Pancreas (tissue), 10 donors: ENCODE measurements around the gene TTLL13. TPM values are rescaled to one million over a fixed set of nuclear protein-coding genes. Genes with fewer than 3 reads are reported as not detected.
"Not testable (repeated sequence)": the region's sequence is repeated elsewhere in the genome, so short reads cannot be mapped to it uniquely, and the experiment has no call there.

Experiments used
- ATAC-seq, 4 donors: fragments of 200-7000 bp; cut with Tn5 transposase; one replicate each; pipeline versions ENCODE4 v1.8.0 to v1.9.1; 2020; ENCODE audit warnings: mild to moderate bottlenecking in 4 of 4, moderate library complexity in 4 of 4
- DNase-seq, 6 donors: peaks; one replicate each; pipeline ENCODE4 v3.0.0-alpha.2; 2020
- FAIRE-seq: peaks from 2 replicates; lab custom pipeline; 2012; peaks lifted over from hg19 to GRCh38; lab: Jason Lieb, UNC
- H3K27ac ChIP-seq, 4 donors: fragments of 200-600 bp; sonication (generic); 1 replicate in 3 of 4; 2 replicates in 1 of 4; pipeline versions ENCODE4 v1.5.0 to v1.8.0; 2020
- H3K27me3 ChIP-seq, 4 donors: fragments of 200-600 bp; one replicate each; pipeline ENCODE4 v1.8.0; 2021
- H3K36me3 ChIP-seq, 3 donors: fragments of 200-600 bp; sonication (generic) in 1 of 3; one replicate each; pipeline versions ENCODE4 v1.5.0 to v1.8.0; 2020 to 2021
- H3K4me1 ChIP-seq, 3 donors: fragments of 200-600 bp; one replicate each; pipeline ENCODE4 v1.8.0; 2021
- H3K4me3 ChIP-seq, 4 donors: fragments of 200-600 bp; sonication (generic) in 2 of 4; one replicate each; pipeline versions ENCODE4 v1.5.0 to v1.8.0; 2020 to 2021
- H3K9me3 ChIP-seq, 4 donors: fragments of 200-600 bp; one replicate each; pipeline ENCODE4 v1.8.0; 2021
- CTCF ChIP-seq, 4 donors: fragments of 200-600 bp; sonication (generic) in 3 of 4; IDR thresholded peaks; one replicate each; pipeline versions ENCODE4 v1.5.0 to v1.8.0; 2021; ENCODE audit warnings: antibody characterized with exemption in 4 of 4
- WGBS, 2 donors: extraction: QIAGEN DNeasy Blood & Tissue Kit; methylation state at CpG; one replicate each; pipeline ENCODE4 v1.1.7; 2013; 5-methylcytosine and 5-hydroxymethylcytosine counted together
- intact Hi-C, 3 donors: fragments of 100-400 bp; cut with DNase I; formaldehyde crosslinking; loops; one replicate each; pipeline versions ENCODE4 v1.11.1 to v1.14.2; 2022
- polyA plus RNA-seq, 2 donors: library from polyadenylated mRNA; stranded (reverse); fragments of 200-250 nt; gene quantifications; one replicate each; pipeline ENCODE4 v1.2.3, GENCODE V29; 2013
- total RNA-seq, 6 donors: library from RNA; stranded (reverse); fragmentation: NEBNext Ultra II Directional in 4 of 6; extraction: Animal tissue kit (Norgen Biotek cat#: 25700) in 4 of 6; gene quantifications; one replicate each; pipeline versions ENCODE4 v1.2.1 to v1.2.4, GENCODE V29; 2021 to 2023
- donor health status: healthy with polysubstance abuse.
- donor health status: DM: no; HTN: no; CAD: no; lungs with moderate emphysema.
- donor health status: DM: no; HTN: no; CAD: no.
- donor health status: control.
- donor health status: control.
- donor health status: Bipolar disorder and iron deficiency.
- donor health status: DM: yes; HTN: yes; CAD: no.
- donor health status: DM: no; HTN: no; CAD: no.
- donor health status: DM: no; HTN: no; CAD: no.
- donor health status: DM: yes; HTN: yes; CAD: no.

TTLL13 gene
- total and polyA plus RNA-seq, 8 donors, result 0.19 to 2.4 (median 0.43) TPM; not detected in 2

GRCh38 chr15:90270502-90271150 lies 21.3 kb downstream of the TTLL13 start:
- Histone ChIP-seq H3K4me1 (peaks cover 10 to 23% (median 17%) of the 10 kb centered on the region in 3 donors), H3K4me3 (no peak overlapping the region), H3K9me3 (no peaks in the 10 kb centered on the region), H3K27me3 (no peaks in the 10 kb centered on the region), H3K36me3 (peaks cover 0 to 18% (median 11%) of the 10 kb centered on the region in 3 donors), H3K27ac (no peak overlapping the region)
- no peak for ATAC-seq
- no peak for FAIRE-seq
- no peak for DNase-seq
- 73 to 78% methylated on average over 10 of the region's 10 CpGs for WGBS, 2 donors
- no peak for TF ChIP-seq CTCF (IDR thresholded peaks at IDR 0.05)
- intact Hi-C loops, result no loop called here

- intact Hi-C loops, result no loop called here
- DNase-seq, result no peak
- WGBS, 2 donors, result 76 to 77% methylated on average over 7 of the region's 7 CpGs
- no peak for TF ChIP-seq CTCF (IDR thresholded peaks at IDR 0.05)
- no peak overlapping the region for H3K4me3 ChIP-seq
- H3K36me3 ChIP-seq, result peaks cover 0 to 18% (median 11%) of the 10 kb centered on the region in 3 donors
- no peak for ATAC-seq
- no peaks in the 10 kb centered on the region for H3K9me3 ChIP-seq
- no peaks in the 10 kb centered on the region for H3K27me3 ChIP-seq
- FAIRE-seq, result no peak
- no peak overlapping the region for H3K27ac ChIP-seq
- peaks cover 10 to 22% (median 15%) of the 10 kb centered on the region in 3 donors for H3K4me1 ChIP-seq
Observed at GRCh38 chr15:90271459-90272166, 22.3 kb downstream of the TTLL13 start.

GRCh38 chr15:90278467-90278866 lies 29.1 kb downstream of the TTLL13 start:
- ATAC-seq, H3K9me3 ChIP-seq, H3K4me1 ChIP-seq, H3K27ac ChIP-seq, intact Hi-C loops, H3K27me3 ChIP-seq, FAIRE-seq, H3K36me3 ChIP-seq, H3K4me3 ChIP-seq: not testable (repeated sequence)
- peak in 1 of 6 donors; percentile 6 for DNase-seq
- 95 to 99% methylated on average over 12 of the region's 12 CpGs for WGBS, 2 donors

DNA sequence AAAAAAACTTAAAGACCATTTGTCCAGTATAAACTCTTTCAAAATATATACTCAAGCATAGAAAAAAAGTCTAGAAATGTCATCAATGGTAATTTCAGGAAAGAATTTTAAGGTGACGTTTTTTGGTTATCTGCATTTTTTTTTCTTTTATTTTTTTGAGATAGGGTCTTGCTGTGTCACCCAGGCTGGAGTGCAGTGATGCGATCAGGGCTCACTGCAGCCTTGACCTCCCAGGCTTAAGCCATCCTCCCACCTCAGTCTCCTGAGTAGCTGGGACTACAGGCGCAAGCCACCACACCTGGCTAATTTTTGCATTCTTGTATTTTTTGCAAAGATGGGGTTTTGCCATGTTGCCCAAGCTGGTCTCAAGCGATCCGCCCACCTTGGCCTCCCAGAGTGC lies 31.4 kb downstream of the TTLL13 start:
- WGBS, 2 donors, result 90 to 92% methylated on average over 5 of the region's 5 CpGs
- not testable (repeated sequence) for ATAC-seq

DNA sequence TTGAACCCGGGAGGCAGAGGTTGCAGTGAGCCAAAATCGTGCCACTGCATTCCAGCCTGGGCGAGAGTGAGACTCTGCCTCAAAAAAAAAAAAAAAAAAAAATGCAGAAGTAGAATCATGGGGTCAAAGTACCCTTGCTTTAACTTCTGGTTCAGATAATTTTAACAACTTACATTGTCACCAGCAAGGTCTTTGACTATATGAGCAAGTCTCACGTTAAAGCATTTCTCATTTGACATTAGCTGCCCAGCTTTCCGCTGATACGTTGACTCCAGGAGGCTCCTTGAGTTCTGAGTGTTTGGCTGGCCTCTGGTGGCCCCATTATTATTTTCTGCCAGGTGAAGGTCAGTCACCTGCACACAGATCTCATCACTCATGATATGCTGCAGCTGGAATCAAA lies 32.3 kb downstream of the TTLL13 start:
- H3K4me3 ChIP-seq, intact Hi-C loops, DNase-seq, H3K9me3 ChIP-seq, H3K4me1 ChIP-seq, H3K36me3 ChIP-seq, FAIRE-seq, H3K27ac ChIP-seq, H3K27me3 ChIP-seq: not testable (repeated sequence)
- ATAC-seq, result peak in 3 of 4 donors; percentile 27 to 84 (median 55)
- whole genome bisulfite sequencing, 2 donors, result 14 to 20% methylated on average over 6 of the region's 6 CpGs

More for the DNA sequence above, 31.4 kb downstream of the TTLL13 start:
- intact Hi-C loops, H3K27me3 ChIP-seq, H3K27ac ChIP-seq, H3K4me1 ChIP-seq, H3K4me3 ChIP-seq, FAIRE-seq, H3K9me3 ChIP-seq, H3K36me3 ChIP-seq, DNase-seq: not testable (repeated sequence)

- intact Hi-C loops, result no loop called here
- no peak for FAIRE-seq
- H3K4me3 ChIP-seq, result no peak overlapping the region
- H3K27me3 ChIP-seq, result no peaks in the 10 kb centered on the region
- H3K4me1 ChIP-seq, result peaks cover 0 to 5% (median 0%) of the 10 kb centered on the region in 3 donors
- no peak for DNase-seq
- no peak for TF ChIP-seq CTCF (IDR thresholded peaks at IDR 0.05)
- H3K36me3 ChIP-seq, result no peaks in the 10 kb centered on the region
- H3K9me3 ChIP-seq, result no peaks in the 10 kb centered on the region
- ATAC-seq, result peak in 3 of 4 donors; percentile 68 to 74 (median 73)
- H3K27ac ChIP-seq, result no peak overlapping the region
Observed at GRCh38 chr15:90286678-90287077, 37.3 kb downstream of the TTLL13 start.
